GM12864 (cell line): ENCODE data around the gene CRYBG1.

Experiments used
- DNase-seq: peaks from one replicate; pipeline ENCODE4 v3.0.0-alpha.2; 2011; ENCODE audit warnings: low read depth
- H3K4me3 ChIP-seq: 2 replicates; pipeline ENCODE4 v1.5.1; 2011; ENCODE audit warnings: mild to moderate bottlenecking, low read depth, low read length, control low read depth
- TF ChIP-seq, protein P1 (sequence below): IDR thresholded peaks from 2 replicates; pipeline ENCODE4 v1.5.1; 2011; ENCODE audit warnings: low read depth, mild to moderate bottlenecking, moderate library complexity, low read length, control low read depth, inconsistent platforms; ENCODE audit errors: missing control alignments

CRYBG1 gene

DNA sequence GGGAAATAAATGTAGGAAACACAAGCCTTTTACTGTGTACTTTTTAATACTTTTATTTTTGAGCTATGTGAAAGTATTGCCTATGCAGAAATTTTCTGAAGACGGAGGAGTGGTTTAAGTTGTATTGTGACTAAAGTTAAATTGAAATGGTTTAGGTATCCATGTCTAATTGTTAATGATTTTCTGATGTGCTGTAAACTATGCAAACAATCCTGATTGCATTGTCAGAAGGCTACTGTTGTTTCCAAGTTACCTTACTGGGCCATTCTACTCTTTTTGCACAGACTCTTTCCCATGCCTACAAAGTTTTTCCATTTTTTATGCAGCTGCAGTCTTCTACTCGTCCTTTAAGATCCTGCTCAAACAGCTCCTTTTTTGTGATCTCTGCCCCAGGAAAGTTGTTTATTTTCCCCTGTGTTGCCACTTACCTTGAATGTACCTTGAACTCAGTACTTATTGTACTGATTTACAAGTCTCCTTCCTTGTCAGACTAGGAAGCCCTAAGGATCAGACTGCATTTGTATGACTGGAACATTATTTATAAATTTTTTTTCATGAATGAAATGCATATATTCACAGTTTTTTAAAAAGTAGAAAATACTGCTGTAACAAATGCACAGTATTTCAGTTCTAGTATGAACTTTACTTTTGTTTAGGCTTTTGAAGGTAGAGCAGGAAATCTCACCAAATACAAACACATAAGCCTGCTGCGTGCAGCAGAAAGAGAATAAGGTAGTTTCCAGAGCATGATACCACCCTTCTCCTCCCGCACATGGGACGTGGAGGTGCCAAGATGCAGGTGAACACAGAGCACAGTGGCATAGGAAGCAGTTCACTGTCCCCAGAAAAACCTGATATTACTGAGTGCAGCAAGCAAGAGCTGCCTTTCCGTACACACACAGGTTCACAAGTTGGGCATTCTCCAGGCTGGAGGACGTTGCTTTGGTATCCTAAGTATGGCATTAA is 97.8 kb downstream of the CRYBG1 start:
- H3K4me3 ChIP-seq = no peak overlapping the region
- DNase-seq = no peak
- TF ChIP-seq, protein P1, sequence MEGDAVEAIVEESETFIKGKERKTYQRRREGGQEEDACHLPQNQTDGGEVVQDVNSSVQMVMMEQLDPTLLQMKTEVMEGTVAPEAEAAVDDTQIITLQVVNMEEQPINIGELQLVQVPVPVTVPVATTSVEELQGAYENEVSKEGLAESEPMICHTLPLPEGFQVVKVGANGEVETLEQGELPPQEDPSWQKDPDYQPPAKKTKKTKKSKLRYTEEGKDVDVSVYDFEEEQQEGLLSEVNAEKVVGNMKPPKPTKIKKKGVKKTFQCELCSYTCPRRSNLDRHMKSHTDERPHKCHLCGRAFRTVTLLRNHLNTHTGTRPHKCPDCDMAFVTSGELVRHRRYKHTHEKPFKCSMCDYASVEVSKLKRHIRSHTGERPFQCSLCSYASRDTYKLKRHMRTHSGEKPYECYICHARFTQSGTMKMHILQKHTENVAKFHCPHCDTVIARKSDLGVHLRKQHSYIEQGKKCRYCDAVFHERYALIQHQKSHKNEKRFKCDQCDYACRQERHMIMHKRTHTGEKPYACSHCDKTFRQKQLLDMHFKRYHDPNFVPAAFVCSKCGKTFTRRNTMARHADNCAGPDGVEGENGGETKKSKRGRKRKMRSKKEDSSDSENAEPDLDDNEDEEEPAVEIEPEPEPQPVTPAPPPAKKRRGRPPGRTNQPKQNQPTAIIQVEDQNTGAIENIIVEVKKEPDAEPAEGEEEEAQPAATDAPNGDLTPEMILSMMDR = no peak

DNA sequence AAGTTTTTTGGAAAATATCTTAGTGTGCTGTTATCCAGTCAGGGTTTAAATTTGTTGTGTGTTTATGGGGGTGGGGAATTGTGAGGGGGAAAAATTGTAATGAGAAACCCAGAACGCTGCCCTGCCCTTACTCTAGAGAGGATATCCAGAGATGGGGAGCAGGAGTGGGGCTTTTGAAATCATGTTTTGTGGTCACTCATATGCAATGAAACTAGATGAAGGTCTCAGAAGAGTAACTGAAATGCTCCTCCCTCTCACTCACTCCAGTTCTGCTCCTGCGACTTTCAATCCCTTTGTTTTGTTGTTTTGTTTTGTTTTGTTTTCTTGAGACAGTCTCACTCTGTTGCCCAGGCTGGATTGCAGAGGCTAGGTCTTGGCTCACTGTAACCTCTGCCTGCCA is 100.0 kb downstream of the CRYBG1 start:
- TF ChIP-seq, protein P1 = no peak
- H3K4me3 ChIP-seq = no peak overlapping the region
- no peak for DNase-seq

DNA sequence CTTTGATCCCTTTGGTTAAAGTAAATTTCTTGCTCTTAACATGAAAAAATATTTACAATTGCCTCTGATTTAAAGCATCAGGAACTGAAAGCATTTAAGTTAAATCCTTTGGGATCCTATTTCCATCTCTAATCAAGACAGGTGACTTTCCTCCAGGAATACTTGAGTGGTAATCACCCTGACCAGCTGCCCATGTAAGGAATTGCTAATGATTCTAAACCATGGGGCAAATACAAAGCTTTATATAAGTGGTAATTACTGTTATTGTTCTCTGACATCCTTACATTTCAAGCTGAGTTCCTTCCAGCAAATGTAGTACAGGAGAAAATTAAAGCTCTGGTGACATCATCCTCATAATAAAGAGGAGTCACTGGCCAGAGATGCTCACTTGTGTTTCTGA is 100.6 kb downstream of the CRYBG1 start:
- no peak for DNase-seq
- TF ChIP-seq, protein P1 = no peak
- H3K4me3 ChIP-seq = no peak overlapping the region

DNA sequence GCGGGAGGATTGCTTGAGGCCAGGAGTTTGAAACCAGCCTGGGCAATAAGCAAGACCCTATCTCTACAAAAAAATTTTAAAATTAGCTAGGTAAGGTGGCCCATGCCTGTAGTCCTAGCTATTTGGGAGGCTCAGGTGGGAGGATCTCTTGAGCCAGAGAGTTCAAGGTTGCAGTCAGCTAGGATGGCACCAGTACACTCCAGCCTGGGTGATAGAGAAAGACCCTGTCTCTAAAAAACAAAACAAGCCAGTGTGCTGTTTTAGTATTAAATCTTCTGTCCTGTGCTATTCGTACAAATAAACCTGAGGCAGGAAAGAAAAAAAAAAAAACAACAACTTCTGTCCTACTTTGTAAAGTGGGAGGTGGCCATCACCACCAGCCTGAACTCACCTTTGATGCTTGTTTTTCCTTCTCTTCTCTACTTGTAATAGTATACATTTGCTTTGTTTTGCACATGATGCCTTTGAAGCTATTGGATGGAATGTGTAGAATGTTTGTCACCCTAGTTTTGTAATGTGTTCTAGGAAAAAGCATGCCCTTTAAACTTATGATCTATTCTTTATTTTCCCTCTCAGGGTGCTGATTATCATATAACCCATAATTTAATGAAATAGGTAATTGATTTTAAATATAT is 102.5 kb downstream of the CRYBG1 start:
- DNase-seq = no peak
- H3K4me3 ChIP-seq = no peak overlapping the region
- TF ChIP-seq, protein P1 = no peak

DNA sequence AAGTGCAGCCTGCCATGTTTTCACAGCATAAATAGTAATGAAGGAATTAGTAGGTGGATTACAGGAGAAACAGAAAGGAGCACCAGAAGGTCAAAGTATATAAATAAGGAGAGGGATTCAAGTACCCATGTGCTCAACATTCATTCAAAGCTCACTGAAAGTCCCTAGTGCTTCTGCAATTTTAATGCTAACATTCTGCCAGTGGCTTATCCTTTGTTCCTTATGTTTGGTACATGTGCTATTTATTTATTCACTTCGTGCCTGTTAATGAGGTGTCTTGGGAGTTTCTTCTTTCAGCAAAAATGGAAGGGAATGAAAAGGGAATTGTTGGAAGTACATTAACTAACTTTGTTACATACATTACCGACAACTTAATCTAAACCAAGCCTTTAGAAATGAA is 105.7 kb downstream of the CRYBG1 start:
- DNase-seq = no peak
- TF ChIP-seq, protein P1 = no peak
- H3K4me3 ChIP-seq = no peak overlapping the region

DNA sequence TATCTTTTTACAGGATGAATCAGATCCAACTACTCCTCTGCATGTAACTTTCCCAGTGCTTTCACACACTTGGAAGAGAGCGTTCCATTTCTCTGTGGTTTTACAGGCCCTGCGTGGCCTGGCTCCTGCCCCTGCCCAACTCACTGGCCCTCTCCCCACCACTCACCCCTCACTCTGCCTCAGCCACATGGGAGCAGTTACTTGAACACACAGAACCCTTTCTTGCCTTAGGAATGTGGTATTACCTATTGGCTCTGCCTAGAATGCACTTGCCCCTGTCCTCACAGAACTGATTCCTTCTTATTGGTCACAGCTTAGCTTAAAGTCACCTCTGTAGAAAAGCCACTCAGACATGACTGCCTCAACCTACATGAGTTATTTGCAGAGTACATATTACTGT is 108.4 kb downstream of the CRYBG1 start:
- TF ChIP-seq, protein P1 = no peak
- no peak overlapping the region for H3K4me3 ChIP-seq
- no peak for DNase-seq
